Measurements from ENCODE around the gene SLC16A5.
"Not testable (repeated sequence)": the region's sequence is repeated elsewhere in the genome, so short reads cannot be mapped to it uniquely, and the experiment has no call there.

Gene SLC16A5

GRCh38 chr17:75113798-75114551 is 26.2 kb downstream of the SLC16A5 start:
- peak; percentile 88 for DNase-seq

GRCh38 chr17:75114552-75115314 is 27.0 kb downstream of the SLC16A5 start:
- DNase-seq, result no peak

- DNase-seq, result no peak
These were observed 27.8 kb downstream of the SLC16A5 start for GRCh38 chr17:75115555-75115954.

GRCh38 chr17:75116737-75117136 is 29.0 kb downstream of the SLC16A5 start:
- no peak for DNase-seq

- no peak for DNase-seq
These were observed 30.6 kb downstream of the SLC16A5 start for GRCh38 chr17:75118307-75118706.

- DNase-seq, result peak; percentile 81
These were observed 36.5 kb downstream of the SLC16A5 start for GRCh38 chr17:75124041-75124818.

GRCh38 chr17:75124819-75125162 is 37.0 kb downstream of the SLC16A5 start:
- DNase-seq, result no peak

- DNase-seq, result no peak
These were observed 38.2 kb downstream of the SLC16A5 start for GRCh38 chr17:75125984-75126383.

- no peak for DNase-seq
These were observed 39.2 kb downstream of the SLC16A5 start for GRCh38 chr17:75126954-75127353.

- DNase-seq, result not testable (repeated sequence)
These were observed 40.2 kb downstream of the SLC16A5 start for GRCh38 chr17:75127936-75128335.

- DNase-seq, result no peak
These were observed 41.1 kb downstream of the SLC16A5 start for GRCh38 chr17:75128694-75129505.

GRCh38 chr17:75129576-75129975 is 41.8 kb downstream of the SLC16A5 start:
- DNase-seq, result no peak

- DNase-seq, result no peak
These were observed 42.4 kb downstream of the SLC16A5 start for GRCh38 chr17:75130059-75130631.

GRCh38 chr17:75130632-75131277 is 43.0 kb downstream of the SLC16A5 start:
- DNase-seq, result peak; percentile 80

- DNase-seq, result peak; percentile 94
These were observed 43.7 kb downstream of the SLC16A5 start, which contains the start of gene NT5C for GRCh38 chr17:75131278-75132017. Gene NT5C (minus strand): TSS chr17:75131742. CDS start chr17:75131707, 35 bp downstream.

GRCh38 chr17:75132018-75133000 is 44.6 kb downstream of the SLC16A5 start:
- DNase-seq, result peak; percentile 43

- DNase-seq, result no peak
These were observed 45.2 kb downstream of the SLC16A5 start for GRCh38 chr17:75133001-75133400.

- not testable (repeated sequence) for DNase-seq
These were observed 46.0 kb downstream of the SLC16A5 start for GRCh38 chr17:75133607-75134347.

- no peak for DNase-seq
These were observed 47.7 kb downstream of the SLC16A5 start for GRCh38 chr17:75135452-75135851.

Measured in NCI-H69 (cell line).